AG09309 (cell line): Measurements from ENCODE around the gene ZFP1.
"Not testable (repeated sequence)": the region's sequence is repeated elsewhere in the genome, so short reads cannot be mapped to it uniquely, and the experiment has no call there.

Source experiments
- DNase-seq: peaks from one replicate; pipeline ENCODE4 v3.0.0-alpha.2; 2010; ENCODE audit warnings: low read depth
- H3K4me3 ChIP-seq: 2 replicates; pipeline ENCODE4 v1.5.1; 2011; ENCODE audit warnings: mild to moderate bottlenecking, low read depth, low read length, moderate library complexity; ENCODE audit not compliant: control insufficient read depth
- TF ChIP-seq, protein P1 (sequence below): IDR thresholded peaks from 2 replicates; pipeline ENCODE4 v1.5.1; 2011; ENCODE audit warnings: mild to moderate bottlenecking, low read depth, low read length, inconsistent platforms; ENCODE audit not compliant: insufficient read depth, control insufficient read depth; ENCODE audit errors: missing control alignments

Gene ZFP1

DNA sequence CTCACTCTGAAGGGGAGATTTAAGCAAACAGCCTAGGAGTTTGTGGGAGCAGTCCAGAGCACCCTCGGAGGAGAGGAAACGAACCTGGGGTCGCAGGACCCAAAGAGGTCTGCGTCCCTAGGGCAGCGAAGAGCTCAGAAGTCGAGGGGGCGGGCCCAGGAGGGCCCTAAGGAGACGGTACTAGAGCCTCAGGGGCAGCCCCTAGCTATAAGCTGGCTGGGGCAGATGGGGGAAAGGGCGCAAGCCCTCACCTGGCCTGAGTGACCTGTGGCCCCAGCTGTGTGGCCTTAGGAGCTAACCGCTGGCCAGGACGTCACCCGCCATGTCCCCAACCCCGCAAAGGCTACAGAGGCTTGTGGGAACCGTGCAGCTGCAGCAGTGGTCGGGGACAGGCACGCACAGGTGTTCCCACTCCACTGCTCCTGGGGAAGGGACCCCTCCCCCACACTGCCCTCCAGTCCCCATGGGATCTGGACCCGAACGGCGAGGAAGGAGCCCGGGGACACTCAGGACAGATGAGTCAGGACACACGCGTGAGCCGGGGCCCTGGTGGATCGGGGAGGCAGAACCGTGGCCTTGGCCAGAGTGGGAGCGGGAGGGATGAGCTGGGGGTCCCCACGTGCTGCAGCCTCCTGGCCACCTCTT is 60.7 kb downstream of the ZFP1 start:
- TF ChIP-seq, protein P1, sequence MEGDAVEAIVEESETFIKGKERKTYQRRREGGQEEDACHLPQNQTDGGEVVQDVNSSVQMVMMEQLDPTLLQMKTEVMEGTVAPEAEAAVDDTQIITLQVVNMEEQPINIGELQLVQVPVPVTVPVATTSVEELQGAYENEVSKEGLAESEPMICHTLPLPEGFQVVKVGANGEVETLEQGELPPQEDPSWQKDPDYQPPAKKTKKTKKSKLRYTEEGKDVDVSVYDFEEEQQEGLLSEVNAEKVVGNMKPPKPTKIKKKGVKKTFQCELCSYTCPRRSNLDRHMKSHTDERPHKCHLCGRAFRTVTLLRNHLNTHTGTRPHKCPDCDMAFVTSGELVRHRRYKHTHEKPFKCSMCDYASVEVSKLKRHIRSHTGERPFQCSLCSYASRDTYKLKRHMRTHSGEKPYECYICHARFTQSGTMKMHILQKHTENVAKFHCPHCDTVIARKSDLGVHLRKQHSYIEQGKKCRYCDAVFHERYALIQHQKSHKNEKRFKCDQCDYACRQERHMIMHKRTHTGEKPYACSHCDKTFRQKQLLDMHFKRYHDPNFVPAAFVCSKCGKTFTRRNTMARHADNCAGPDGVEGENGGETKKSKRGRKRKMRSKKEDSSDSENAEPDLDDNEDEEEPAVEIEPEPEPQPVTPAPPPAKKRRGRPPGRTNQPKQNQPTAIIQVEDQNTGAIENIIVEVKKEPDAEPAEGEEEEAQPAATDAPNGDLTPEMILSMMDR = no peak
- DNase-seq = no peak
- no peak overlapping the region for H3K4me3 ChIP-seq

DNA sequence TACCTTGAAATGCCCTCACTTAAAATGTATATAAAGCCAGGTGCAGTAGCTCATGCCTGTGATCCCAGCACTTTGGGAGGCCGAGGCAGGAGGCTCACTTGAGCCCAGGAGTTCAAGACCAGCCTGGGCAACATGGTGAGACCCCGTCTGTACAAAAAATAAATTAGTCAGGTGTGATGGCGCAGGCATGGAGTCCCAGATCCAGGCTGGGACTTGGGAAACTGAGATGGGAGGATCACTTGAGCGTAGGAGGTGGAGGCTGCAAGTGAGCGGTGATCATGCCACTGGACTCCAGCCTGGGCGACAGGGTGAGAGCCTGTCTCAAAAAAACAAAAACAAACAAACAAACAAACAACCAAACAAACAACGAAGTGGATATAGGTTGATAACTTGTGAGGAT is 61.2 kb downstream of the ZFP1 start:
- not testable (repeated sequence) for H3K4me3 ChIP-seq, DNase-seq

DNA sequence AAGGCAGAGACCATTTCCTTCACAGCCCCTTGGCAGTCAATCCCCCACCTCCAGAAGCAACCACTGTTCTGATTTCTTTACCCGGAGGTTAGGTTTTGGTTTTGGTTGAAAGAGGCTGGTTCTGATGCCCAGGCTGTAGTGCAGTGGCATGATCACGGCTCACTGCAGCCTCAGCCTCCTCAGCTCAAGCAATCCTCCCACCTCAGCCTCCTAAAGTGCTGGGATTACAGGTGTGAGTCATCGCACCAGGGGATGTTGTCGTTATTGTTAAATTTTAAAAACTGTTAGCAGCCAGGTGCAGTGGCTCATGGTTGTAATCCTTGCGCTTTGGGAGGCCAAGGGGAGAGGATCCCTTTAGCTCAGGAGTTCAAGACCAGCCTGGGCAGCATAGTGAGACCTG is 61.6 kb downstream of the ZFP1 start:
- DNase-seq = no peak
- H3K4me3 ChIP-seq = no peak overlapping the region
- TF ChIP-seq, protein P1 = no peak

DNA sequence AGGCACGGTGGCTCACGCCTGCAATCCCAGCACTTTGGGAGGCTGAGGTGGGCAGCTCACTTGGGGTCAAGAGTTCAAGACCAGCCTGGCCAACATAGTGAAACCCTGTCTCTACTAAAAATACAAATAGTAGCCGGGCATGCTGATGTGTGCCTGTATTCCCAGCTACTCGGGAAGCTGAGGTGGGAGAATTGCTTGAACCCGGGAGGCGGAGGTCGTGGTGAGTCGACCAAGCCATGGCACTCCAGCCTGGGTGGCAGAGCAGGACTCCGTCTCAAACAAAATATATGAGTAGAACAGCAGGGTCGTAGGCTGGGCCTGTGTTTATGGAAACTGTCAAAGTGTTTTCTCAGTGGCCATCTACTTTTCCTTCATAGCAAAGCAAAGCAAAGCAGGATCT is 63.0 kb downstream of the ZFP1 start:
- H3K4me3 ChIP-seq, DNase-seq: not testable (repeated sequence)

DNA sequence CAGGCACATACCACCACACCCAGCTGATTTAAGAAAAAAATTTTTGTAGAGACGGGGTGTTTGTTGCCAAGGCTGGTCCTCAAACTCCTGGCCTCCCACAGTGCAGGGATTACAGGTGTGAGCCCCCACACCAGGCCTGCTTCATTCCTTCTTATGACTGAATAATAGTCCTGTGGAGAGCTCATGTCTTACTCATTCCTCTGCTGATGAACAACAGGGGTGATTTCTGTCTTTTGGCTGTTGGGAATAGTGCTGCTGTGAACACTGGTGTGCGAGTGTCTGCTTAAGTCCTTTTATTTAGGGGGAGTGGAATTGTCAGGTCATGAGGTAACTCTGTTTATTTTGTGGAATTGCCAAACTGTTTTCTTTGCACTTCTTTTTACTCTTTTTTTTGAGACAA is 67.8 kb downstream of the ZFP1 start:
- TF ChIP-seq, protein P1 = no peak
- H3K4me3 ChIP-seq = no peak overlapping the region
- DNase-seq = no peak

DNA sequence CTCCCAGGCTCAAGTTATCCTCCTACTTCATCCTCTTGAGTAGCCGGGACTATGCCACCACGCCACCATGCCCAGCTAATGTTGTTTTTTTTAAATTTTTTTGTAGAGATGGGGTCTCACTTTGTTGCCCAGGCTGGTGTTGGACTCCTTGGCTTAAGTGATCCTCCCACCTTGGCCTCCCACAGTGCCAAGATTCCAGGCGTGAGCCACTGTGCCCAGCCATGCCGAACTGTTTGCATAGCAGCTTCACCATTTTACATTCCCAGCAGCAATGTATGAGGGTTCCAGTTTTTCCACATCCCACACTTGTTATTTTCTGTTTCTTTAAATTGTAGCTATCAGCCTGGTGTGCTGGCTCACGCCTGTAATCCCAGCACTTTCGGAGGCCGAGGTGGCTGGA is 68.3 kb downstream of the ZFP1 start:
- no peak for DNase-seq
- TF ChIP-seq, protein P1 = no peak
- no peak overlapping the region for H3K4me3 ChIP-seq

DNA sequence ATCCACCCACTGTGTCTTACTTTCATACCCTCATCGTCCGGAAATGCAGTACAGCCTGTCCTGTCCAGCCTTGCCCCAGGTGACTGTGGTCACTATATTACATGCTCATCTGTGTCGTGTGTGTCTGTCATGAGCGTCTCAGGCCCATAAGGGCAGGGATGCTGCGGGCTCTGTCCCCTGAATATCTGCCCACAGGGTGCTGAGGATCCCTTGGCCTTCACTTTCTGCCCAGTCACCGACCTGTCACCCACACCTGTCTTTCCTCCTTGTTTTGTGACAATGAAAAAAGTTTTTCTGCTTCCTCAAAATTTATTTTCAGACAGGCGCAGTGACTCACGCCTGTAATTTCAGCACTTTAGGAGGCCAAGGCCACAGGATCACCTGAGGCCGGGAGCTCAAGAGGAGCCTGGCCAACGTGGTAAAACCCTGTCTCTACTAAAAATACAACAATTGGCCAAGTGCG is 69.1 kb downstream of the ZFP1 start:
- no peak for DNase-seq
- TF ChIP-seq, protein P1 = no peak
- no peak overlapping the region for H3K4me3 ChIP-seq
